ENCODE data around the gene IFNL2.

GRCh38 chr19:39301021-39301420 is 32.8 kb downstream of the IFNL2 start:
- TF ChIP-seq POLR2A (IDR thresholded peaks at IDR 0.05) (no peak), CTCF (IDR thresholded peaks at IDR 0.05) (no peak)

Measured in esophagus squamous epithelium (tissue), 4 donors.